Mesothelial cell of epicardium (in vitro differentiated cells): ENCODE measurements around the gene ENPP3. TPM values are rescaled to one million over a fixed set of nuclear protein-coding genes. Genes with fewer than 3 reads are reported as not detected.

Source experiments
- DNase-seq, 2 experiments: peaks; one replicate each; pipeline ENCODE4 v3.0.0; 2021; ENCODE audit warnings: low spot score in 2 of 2; ENCODE audit not compliant: unreplicated experiment in 2 of 2
- H3K27ac Mint-ChIP-seq: 2 replicates; pipeline ENCODE4 v1.8.0; 2021; ENCODE audit warnings: mixed read lengths
- H3K27me3 Mint-ChIP-seq: 2 replicates; pipeline ENCODE4 v1.8.0; 2021; ENCODE audit warnings: low read depth, mixed read lengths
- H3K36me3 Mint-ChIP-seq: 2 replicates; pipeline ENCODE4 v1.8.0; 2021; ENCODE audit warnings: mixed read lengths
- H3K4me1 Mint-ChIP-seq: 2 replicates; pipeline ENCODE4 v1.8.0; 2021; ENCODE audit warnings: mixed read lengths
- H3K4me3 Mint-ChIP-seq: 2 replicates; pipeline ENCODE4 v1.8.0; 2021; ENCODE audit warnings: mild to moderate bottlenecking, moderate library complexity, mixed read lengths
- H3K9me3 Mint-ChIP-seq: 2 replicates; pipeline ENCODE4 v1.8.0; 2021; ENCODE audit warnings: mixed read lengths
- CTCF ChIP-seq: fragments of 200-600 bp; sonication (generic); IDR thresholded peaks from one replicate; pipeline ENCODE4 v1.5.0; 2021; ENCODE audit warnings: antibody characterized with exemption; ENCODE audit not compliant: unreplicated experiment
- total RNA-seq: library from RNA; stranded (reverse); gene quantifications from 3 replicates; pipeline ENCODE4 v1.2.1, GENCODE V29; 2021

Gene ENPP3
- total RNA-seq, 1 donor from 2014 or later: 0.89 TPM

DNA sequence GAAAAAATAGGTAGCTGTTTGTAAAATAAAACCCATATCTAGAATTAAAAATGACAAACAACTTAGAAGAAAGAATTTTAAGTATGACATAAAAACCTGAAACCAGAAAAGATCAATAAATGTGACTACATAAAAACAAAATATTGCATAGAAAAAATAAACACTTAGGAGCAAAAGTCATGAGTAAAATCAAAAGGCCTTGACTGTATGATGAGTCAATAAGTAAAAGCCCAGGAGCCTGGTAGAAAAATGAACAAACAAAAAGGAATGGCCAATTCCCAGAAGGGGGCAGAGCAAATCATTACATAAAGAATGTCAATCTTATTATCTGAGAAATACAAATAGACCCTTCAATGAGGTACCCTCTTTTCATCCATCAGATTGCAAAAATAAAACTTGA, 150.0 kb downstream of the ENPP3 start:
- no peaks in the 10 kb centered on the region for H3K36me3 Mint-ChIP-seq
- peaks cover 2% of the 10 kb centered on the region for H3K27me3 Mint-ChIP-seq
- no peak overlapping the region for H3K4me3 Mint-ChIP-seq
- TF ChIP-seq CTCF: no peak
- H3K27ac Mint-ChIP-seq: no peak overlapping the region
- peaks cover 7% of the 10 kb centered on the region for H3K4me1 Mint-ChIP-seq
- no peak for DNase-seq
- no peaks in the 10 kb centered on the region for H3K9me3 Mint-ChIP-seq

DNA sequence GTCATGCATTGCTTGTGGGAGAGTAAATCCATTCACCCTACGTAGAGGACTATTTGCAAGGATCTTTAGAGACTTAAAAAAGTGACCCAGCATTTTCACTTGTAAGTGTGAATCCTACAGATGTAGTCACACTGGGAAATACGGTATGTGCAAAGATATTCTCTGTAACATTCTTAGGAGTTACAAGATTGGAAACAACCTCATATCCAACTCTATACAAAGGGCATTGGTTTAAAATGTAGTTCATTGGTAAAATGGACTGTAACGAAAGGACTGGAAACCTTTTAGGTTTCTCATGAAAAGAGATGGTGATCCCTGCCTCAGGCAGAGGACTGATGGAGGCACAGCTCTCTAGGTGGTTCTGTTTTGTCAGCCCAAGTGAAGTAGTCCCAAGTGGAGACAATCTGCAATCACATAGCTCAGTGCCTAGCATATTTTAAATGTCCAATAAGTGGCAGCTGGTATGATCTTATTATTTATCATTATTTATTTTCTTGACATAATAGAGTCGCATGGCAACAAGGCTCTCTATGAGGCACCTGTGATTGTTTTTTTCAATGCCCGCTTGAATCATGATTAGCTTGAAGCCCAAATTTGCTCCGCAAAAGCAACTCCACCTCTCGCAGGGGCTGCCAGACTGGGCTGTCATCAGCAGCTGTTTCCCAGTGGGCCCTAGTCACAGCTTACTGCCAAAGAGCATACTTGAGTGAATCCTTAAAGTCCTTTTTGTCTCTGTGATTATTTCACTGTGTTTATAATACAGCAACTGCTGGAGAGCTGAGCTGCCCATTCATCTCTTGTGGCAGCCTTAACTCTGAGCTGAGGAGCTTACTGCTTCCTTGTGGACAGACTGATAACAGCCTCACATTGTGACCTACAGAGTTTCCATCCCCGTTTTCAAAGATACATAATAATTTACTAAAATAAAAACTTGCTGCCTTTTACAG, 150.9 kb downstream of the ENPP3 start:
- no peaks in the 10 kb centered on the region for H3K36me3 Mint-ChIP-seq
- H3K27ac Mint-ChIP-seq: no peak overlapping the region
- no peak for DNase-seq
- TF ChIP-seq CTCF: no peak
- peaks cover 2% of the 10 kb centered on the region for H3K27me3 Mint-ChIP-seq
- H3K9me3 Mint-ChIP-seq: no peaks in the 10 kb centered on the region
- H3K4me1 Mint-ChIP-seq: peaks cover 7% of the 10 kb centered on the region
- H3K4me3 Mint-ChIP-seq: no peak overlapping the region

- H3K4me1 Mint-ChIP-seq: peaks cover 7% of the 10 kb centered on the region
- no peak overlapping the region for H3K4me3 Mint-ChIP-seq
- no peak for TF ChIP-seq CTCF
- no peak for DNase-seq
- no peaks in the 10 kb centered on the region for H3K27me3 Mint-ChIP-seq
- H3K27ac Mint-ChIP-seq: no peak overlapping the region
- H3K9me3 Mint-ChIP-seq: no peaks in the 10 kb centered on the region
- H3K36me3 Mint-ChIP-seq: no peaks in the 10 kb centered on the region
Observed at GRCh38 chr6:131789219-131789618, 152.1 kb downstream of the ENPP3 start.

DNA sequence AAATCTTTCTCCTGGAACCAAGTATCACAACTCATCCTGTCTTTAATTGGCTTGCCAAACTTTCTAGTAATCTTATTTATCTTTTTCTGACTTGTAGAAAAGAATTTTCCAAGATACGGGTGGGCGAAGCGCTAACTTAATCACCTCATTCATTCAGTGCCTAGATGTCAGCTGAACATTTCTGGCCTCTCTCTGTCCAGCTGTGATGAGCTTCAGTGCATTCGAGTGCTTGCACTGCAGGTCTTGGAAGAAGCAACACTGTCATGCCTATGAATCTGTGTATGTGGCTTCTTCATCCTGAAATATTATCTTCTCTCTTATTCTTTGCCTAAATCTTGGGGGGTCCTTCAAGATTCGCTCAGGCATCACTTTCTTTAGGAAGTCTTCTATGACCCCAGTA, 154.4 kb downstream of the ENPP3 start:
- Mint-ChIP-seq H3K36me3 (no peaks in the 10 kb centered on the region), H3K4me3 (no peak overlapping the region), H3K27ac (no peak overlapping the region), H3K27me3 (no peaks in the 10 kb centered on the region), H3K4me1 (peaks cover 7% of the 10 kb centered on the region), H3K9me3 (peaks cover 5% of the 10 kb centered on the region)
- DNase-seq: no peak
- TF ChIP-seq CTCF: no peak

GRCh38 chr6:131792091-131792496, 155.0 kb downstream of the ENPP3 start:
- no peak for DNase-seq

More at GRCh38 chr6:131792091-131792496, 155.0 kb downstream of the ENPP3 start:
- Mint-ChIP-seq H3K4me1 (peaks cover 7% of the 10 kb centered on the region), H3K27ac (no peak overlapping the region), H3K27me3 (no peaks in the 10 kb centered on the region), H3K36me3 (no peaks in the 10 kb centered on the region), H3K4me3 (no peak overlapping the region), H3K9me3 (peaks cover 5% of the 10 kb centered on the region)
- no peak for TF ChIP-seq CTCF
